ENCODE results near the gene CELSR3.

Gene CELSR3

GRCh38 chr3:48631516-48632448 is 30.9 kb downstream of the CELSR3 start:
- DNase-seq = no peak

- no peak for DNase-seq
These were observed 31.9 kb downstream of the CELSR3 start for GRCh38 chr3:48630833-48631232.

- DNase-seq = no peak
These were observed 32.3 kb downstream of the CELSR3 start for GRCh38 chr3:48630407-48630806.

GRCh38 chr3:48629894-48630293 is 32.8 kb downstream of the CELSR3 start:
- DNase-seq = no peak

- no peak for DNase-seq
These were observed 34.2 kb downstream of the CELSR3 start for GRCh38 chr3:48628277-48629017.

GRCh38 chr3:48625600-48625999 is 37.1 kb downstream of the CELSR3 start:
- DNase-seq = no peak

- no peak for DNase-seq
These were observed 37.9 kb downstream of the CELSR3 start for GRCh38 chr3:48624767-48625166.

- no peak for DNase-seq
These were observed 38.7 kb downstream of the CELSR3 start for GRCh38 chr3:48623851-48624547.

GRCh38 chr3:48621461-48621869 is 41.2 kb downstream of the CELSR3 start, which contains the start of gene TMEM89:
Gene TMEM89, minus strand, starts transcription at chr3:48621769. Its CDS starts 13 bp downstream, at chr3:48621756.
- DNase-seq = no peak

- no peak for DNase-seq
These were observed 42.9 kb downstream of the CELSR3 start for GRCh38 chr3:48619541-48620524.

GRCh38 chr3:48617559-48617958 is 45.1 kb downstream of the CELSR3 start:
- no peak for DNase-seq

GRCh38 chr3:48614044-48614443 is 48.6 kb downstream of the CELSR3 start:
- peak; percentile 74 for DNase-seq

- no peak for DNase-seq
These were observed 50.4 kb downstream of the CELSR3 start for GRCh38 chr3:48612309-48612708.

- peak; percentile 89 for DNase-seq
These were observed 53.3 kb downstream of the CELSR3 start, which contains the start of gene UQCRC1 for GRCh38 chr3:48609088-48610005. Gene UQCRC1, minus strand, starts transcription at chr3:48609646. Its CDS starts 26 bp downstream, at chr3:48609620.

GRCh38 chr3:48607519-48607918 is 55.2 kb downstream of the CELSR3 start:
- no peak for DNase-seq

GRCh38 chr3:48601622-48601994 is 61.1 kb downstream of the CELSR3 start:
- DNase-seq = no peak

GRCh38 chr3:48600711-48601621 is 61.7 kb downstream of the CELSR3 start:
- DNase-seq = no peak

GRCh38 chr3:48599509-48600285 is 63.0 kb downstream of the CELSR3 start:
- DNase-seq = no peak

GRCh38 chr3:48599077-48599501 is 63.6 kb downstream of the CELSR3 start:
- no peak for DNase-seq

All from fibroblast of skin of right quadriceps (primary cell).